PC-3 (cell line): Measurements from ENCODE around the gene MC5R. TPM values are rescaled to one million over a fixed set of nuclear protein-coding genes. Genes with fewer than 3 reads are reported as not detected.

Experiments
- ATAC-seq: fragments of 200-7000 bp; cut with Tn5 transposase; 2 replicates; pipeline ENCODE4 v1.9.1; 2020; ENCODE audit warnings: mild to moderate bottlenecking, moderate library complexity
- BruUV-seq: library from RNA; stranded (reverse); fragments of 400-500 nt; replicated peaks from 2 replicates; lab custom pipeline; 2021; lab: Mats Ljungman, UMichigan
- CTCF ChIA-PET: fragments of 300-600 bp; sonication (Branson Sonifier 250); formaldehyde crosslinking; loops from one replicate; lab custom pipeline; 2022; ENCODE audit warnings: antibody characterized with exemption; lab: Charles Lee
- POLR2A ChIA-PET: fragments of 300-600 bp; sonication (Branson Sonifier 250); formaldehyde crosslinking; loops from one replicate; lab custom pipeline; 2022; ENCODE audit warnings: antibody characterized with exemption; ENCODE audit not compliant: unreplicated experiment; lab: Charles Lee
- DNase-seq: peaks from one replicate; pipeline ENCODE4 v3.0.0-alpha.2; 2015
- H2AFZ ChIP-seq: fragments of 300-600 bp; sonication (generic); 2 replicates; pipeline ENCODE4 v1.6.0; 2016; ENCODE audit warnings: antibody characterized with exemption, low read length
- H3F3A ChIP-seq: fragments of 300-600 bp; sonication (generic); one replicate; pipeline ENCODE4 v1.6.0; 2017; ENCODE audit warnings: antibody characterized with exemption, low read length, control low read depth, mild to moderate bottlenecking; ENCODE audit not compliant: unreplicated experiment
- H3K27ac ChIP-seq: fragments of 300-600 bp; sonication (generic); 2 replicates; pipeline ENCODE4 v1.5.1; 2016; ENCODE audit warnings: mild to moderate bottlenecking, low read length
- H3K27me3 ChIP-seq: fragments of 300-600 bp; sonication (generic); 2 replicates; pipeline ENCODE4 v1.6.1; 2016; ENCODE audit warnings: low read length, mixed read lengths
- H3K36me3 ChIP-seq: fragments of 300-600 bp; sonication (generic); 2 replicates; pipeline ENCODE4 v1.6.1; 2016; ENCODE audit warnings: low read depth, mixed run types, low read length, mixed read lengths
- H3K4me1 ChIP-seq: fragments of 300-600 bp; sonication (generic); 2 replicates; pipeline ENCODE4 v1.5.1; 2016; ENCODE audit warnings: low read length; ENCODE audit not compliant: insufficient read depth
- H3K4me2 ChIP-seq: fragments of 300-600 bp; sonication (generic); 2 replicates; pipeline ENCODE4 v1.6.0; 2016; ENCODE audit warnings: low read length
- H3K4me3 ChIP-seq: fragments of 300-600 bp; sonication (generic); 2 replicates; pipeline ENCODE4 v1.5.1; 2016; ENCODE audit warnings: mild to moderate bottlenecking, low read length, mixed read lengths
- H3K79me2 ChIP-seq: fragments of 300-600 bp; sonication (generic); 2 replicates; pipeline ENCODE4 v1.6.1; 2017; ENCODE audit warnings: low read length, mixed read lengths
- H3K9ac ChIP-seq: fragments of 300-600 bp; sonication (generic); 2 replicates; pipeline ENCODE4 v1.6.0; 2016; ENCODE audit warnings: mild to moderate bottlenecking, low read length
- H3K9me2 ChIP-seq: fragments of 300-600 bp; sonication (generic); replicated peaks from 2 replicates; pipeline ENCODE4 v1.6.1; 2016; ENCODE audit warnings: mixed run types, low read length, mixed read lengths
- H3K9me3 ChIP-seq: fragments of 300-600 bp; sonication (generic); 2 replicates; pipeline ENCODE4 v1.6.1; 2016; ENCODE audit warnings: low read length, mixed read lengths
- H4K20me1 ChIP-seq: fragments of 300-600 bp; sonication (generic); 2 replicates; pipeline ENCODE4 v1.6.1; 2016; ENCODE audit warnings: low read length, mixed read lengths
- EZH2 ChIP-seq: fragments of 300-600 bp; sonication (generic); IDR thresholded peaks from one replicate; pipeline ENCODE4 v1.6.1; 2017; ENCODE audit warnings: antibody characterized with exemption, mild to moderate bottlenecking, low read length; ENCODE audit not compliant: unreplicated experiment
- EZH2phosphoT487 ChIP-seq: fragments of 300-600 bp; sonication (generic); IDR thresholded peaks from 2 replicates; pipeline ENCODE4 v1.6.1; 2018; ENCODE audit warnings: mild to moderate bottlenecking, antibody characterized with exemption, low read length, borderline replicate concordance
- intact Hi-C: fragments of 100-400 bp; cut with micrococcal nuclease; formaldehyde crosslinking; loops from 2 replicates; pipeline ENCODE4 v1.9.0; 2023
- total RNA-seq: library from RNA; depleted of rRNA; stranded (reverse); fragments of >200 nt; gene quantifications from 2 replicates; pipeline ENCODE4 v1.2.3, GENCODE V29; 2014
- TF ChIP-seq, protein P1 (sequence below): fragments of 300-600 bp; sonication (generic); conservative IDR thresholded peaks from 2 replicates; pipeline ENCODE4 v1.5.1; 2017; ENCODE audit warnings: antibody characterized with exemption, low read depth, mild to moderate bottlenecking, low read length

The MC5R gene
- total RNA-seq, 1 experiment from 2014 or later, result not detected

DNA sequence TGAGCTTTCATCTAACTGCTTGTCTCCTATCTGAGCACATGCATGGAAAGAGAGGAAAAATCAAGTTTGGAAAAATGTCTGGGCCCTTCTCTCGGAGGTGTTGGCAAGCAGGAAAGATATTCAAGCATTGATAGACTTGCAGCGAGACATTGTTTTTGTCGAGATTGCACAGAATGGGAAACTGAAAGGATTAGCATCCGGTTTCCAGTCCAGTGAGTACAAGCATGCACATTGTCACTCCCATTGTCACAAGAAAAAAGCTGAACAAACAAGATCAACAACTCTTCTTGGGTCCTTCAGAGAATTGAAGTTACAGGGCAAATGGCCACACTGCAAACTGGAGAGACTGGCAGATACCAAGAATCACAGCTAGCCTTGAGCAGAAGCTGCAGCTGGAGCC, 19.6 kb upstream of the MC5R start:
- intact Hi-C loops, result loop anchor here (5.0 kb wide), 1 partner anchor 587 kb away; the partner anchor contains the start of gene LDLRAD4
- Histone ChIP-seq H3F3A (no peaks in the 10 kb centered on the region), H3K4me3 (no peak overlapping the region), H3K27ac (no peak overlapping the region), H4K20me1 (no peaks in the 10 kb centered on the region), H3K79me2 (no peaks in the 10 kb centered on the region), H3K4me2 (no peak overlapping the region), H3K9ac (no peak overlapping the region), H3K9me3 (no peaks in the 10 kb centered on the region), H2AFZ (no peak overlapping the region), H3K27me3 (peaks cover 4% of the 10 kb centered on the region), H3K4me1 (peaks cover 15% of the 10 kb centered on the region; the same call in 1 of the 2 replicates), H3K36me3 (no peaks in the 10 kb centered on the region), H3K9me2 (no peaks in the 10 kb centered on the region)
- CTCF ChIA-PET, result no interaction called here
- TF ChIP-seq EZH2phosphoT487 (no peak), EZH2 (no peak)
- TF ChIP-seq, protein P1, sequence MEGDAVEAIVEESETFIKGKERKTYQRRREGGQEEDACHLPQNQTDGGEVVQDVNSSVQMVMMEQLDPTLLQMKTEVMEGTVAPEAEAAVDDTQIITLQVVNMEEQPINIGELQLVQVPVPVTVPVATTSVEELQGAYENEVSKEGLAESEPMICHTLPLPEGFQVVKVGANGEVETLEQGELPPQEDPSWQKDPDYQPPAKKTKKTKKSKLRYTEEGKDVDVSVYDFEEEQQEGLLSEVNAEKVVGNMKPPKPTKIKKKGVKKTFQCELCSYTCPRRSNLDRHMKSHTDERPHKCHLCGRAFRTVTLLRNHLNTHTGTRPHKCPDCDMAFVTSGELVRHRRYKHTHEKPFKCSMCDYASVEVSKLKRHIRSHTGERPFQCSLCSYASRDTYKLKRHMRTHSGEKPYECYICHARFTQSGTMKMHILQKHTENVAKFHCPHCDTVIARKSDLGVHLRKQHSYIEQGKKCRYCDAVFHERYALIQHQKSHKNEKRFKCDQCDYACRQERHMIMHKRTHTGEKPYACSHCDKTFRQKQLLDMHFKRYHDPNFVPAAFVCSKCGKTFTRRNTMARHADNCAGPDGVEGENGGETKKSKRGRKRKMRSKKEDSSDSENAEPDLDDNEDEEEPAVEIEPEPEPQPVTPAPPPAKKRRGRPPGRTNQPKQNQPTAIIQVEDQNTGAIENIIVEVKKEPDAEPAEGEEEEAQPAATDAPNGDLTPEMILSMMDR, result no peak
- no peak for DNase-seq
- POLR2A ChIA-PET, result no interaction called here
- no peak for ATAC-seq
- no TSS peak for BruUV-seq

DNA sequence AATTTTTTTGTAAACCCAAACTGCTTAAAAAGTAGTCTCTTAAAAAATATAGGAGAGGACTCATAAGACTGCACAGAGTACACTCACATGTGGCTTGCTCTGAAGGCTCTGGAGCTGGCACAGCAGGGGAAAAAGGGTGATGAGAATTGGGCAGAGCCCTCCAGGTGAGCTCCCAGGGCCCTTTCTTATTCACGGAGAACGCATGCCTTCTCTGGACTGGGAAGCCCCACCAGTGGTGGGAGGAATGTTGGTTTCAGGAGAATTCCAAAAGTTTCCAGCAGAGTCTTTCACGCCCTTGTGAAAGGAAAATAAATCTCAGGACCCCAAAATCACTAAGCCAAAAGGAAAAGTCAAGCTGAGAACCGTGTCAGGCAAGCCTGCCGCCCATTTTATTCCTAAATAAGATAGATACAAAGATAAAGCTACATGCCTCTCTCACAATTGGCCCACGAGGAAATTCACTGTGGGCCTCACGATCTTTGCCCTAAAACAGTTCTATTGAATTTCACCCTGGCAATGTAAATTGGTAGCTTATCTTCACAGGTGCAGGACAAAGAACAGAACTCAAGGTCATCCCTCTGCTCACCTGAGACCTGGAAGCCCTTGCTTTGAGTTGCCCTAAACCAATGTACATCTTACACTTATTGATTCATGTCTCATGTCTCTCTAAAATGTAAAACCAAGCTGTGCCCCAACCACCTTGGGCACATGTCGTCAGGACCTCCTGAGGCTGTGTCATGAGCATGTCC, 15.5 kb upstream of the MC5R start:
- Histone ChIP-seq H4K20me1 (no peaks in the 10 kb centered on the region), H3K4me1 (peaks cover 30% of the 10 kb centered on the region), H3K4me3 (no peak overlapping the region), H3K27ac (no peak overlapping the region), H3K9me2 (no peaks in the 10 kb centered on the region), H3K9me3 (no peaks in the 10 kb centered on the region), H3K27me3 (no peaks in the 10 kb centered on the region), H2AFZ (no peak overlapping the region), H3K9ac (no peak overlapping the region), H3K79me2 (no peaks in the 10 kb centered on the region), H3F3A (no peaks in the 10 kb centered on the region), H3K4me2 (no peak overlapping the region), H3K36me3 (no peaks in the 10 kb centered on the region)
- TF ChIP-seq, protein P1, result no peak
- no peak for TF ChIP-seq EZH2phosphoT487
- no peak for TF ChIP-seq EZH2
- POLR2A ChIA-PET, result no interaction called here
- no peak for DNase-seq
- BruUV-seq, result no TSS peak
- no peak for ATAC-seq
- CTCF ChIA-PET, result no interaction called here
- intact Hi-C loops, result no loop called here

DNA sequence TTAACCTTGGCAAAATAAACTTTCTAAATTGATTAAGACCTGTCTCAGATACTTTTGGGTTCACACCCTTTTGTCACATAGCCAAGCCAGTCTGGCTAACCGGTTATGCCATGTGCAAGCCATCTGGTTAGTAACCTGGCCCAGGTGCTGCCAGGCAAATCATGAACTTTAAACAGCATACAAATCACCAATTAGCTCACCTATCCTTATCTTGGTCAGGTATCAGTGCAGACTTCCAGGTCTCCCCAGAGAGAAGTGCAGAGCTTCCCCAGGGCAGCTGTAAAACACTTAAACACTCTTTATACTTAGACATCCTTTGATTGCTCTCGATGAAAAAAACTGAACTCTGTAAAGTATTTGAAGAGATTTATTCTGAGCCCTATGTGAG, 14.9 kb upstream of the MC5R start:
- no peak overlapping the region for H3K27ac ChIP-seq
- H3K4me1 ChIP-seq, result peaks cover 30% of the 10 kb centered on the region
- H3K79me2 ChIP-seq, result no peaks in the 10 kb centered on the region
- no peaks in the 10 kb centered on the region for H3K9me3 ChIP-seq
- H2AFZ ChIP-seq, result no peak overlapping the region
- no peaks in the 10 kb centered on the region for H3K9me2 ChIP-seq
- intact Hi-C loops, result no loop called here
- H3K4me3 ChIP-seq, result no peak overlapping the region
- ChIA-PET POLR2A (no interaction called here), CTCF (no interaction called here)
- H3K27me3 ChIP-seq, result no peaks in the 10 kb centered on the region
- H3K9ac ChIP-seq, result no peak overlapping the region
- TF ChIP-seq EZH2 (no peak), EZH2phosphoT487 (no peak)
- TF ChIP-seq, protein P1, result no peak
- ATAC-seq (no peak), DNase-seq (peak; percentile 58)
- H4K20me1 ChIP-seq, result no peaks in the 10 kb centered on the region
- H3K36me3 ChIP-seq, result no peaks in the 10 kb centered on the region
- H3F3A ChIP-seq, result no peaks in the 10 kb centered on the region
- no peak overlapping the region for H3K4me2 ChIP-seq
- BruUV-seq, result no TSS peak
